K562 (cell line): ENCODE measurements around the gene PHF21A. TPM values are rescaled to one million over a fixed set of nuclear protein-coding genes. Genes with fewer than 3 reads are reported as not detected.

Experiments used
- ATAC-seq: fragments of 200-7000 bp; cut with Tn5 transposase; 3 replicates; pipeline ENCODE4 v1.9.1; 2020; ENCODE audit warnings: moderate library complexity
- BruUV-seq: library from RNA; stranded (reverse); fragments of 400-500 nt; replicated peaks from 2 replicates; lab custom pipeline; 2021; lab: Mats Ljungman, UMichigan
- CTCF ChIA-PET: fragments of 300-600 bp; formaldehyde crosslinking; extraction: SDS; loops from one replicate; lab custom pipeline; 2021; ENCODE audit warnings: low intra/inter-chr PET ratio; lab: Yijun Ruan, JAX
- POLR2A ChIA-PET: fragments of 300-600, 350-650 bp; sonication (Branson Sonifier 250); formaldehyde crosslinking; extraction: SDS; loops from one replicate; lab custom pipeline; 2021; ENCODE audit warnings: antibody characterized with exemption, inconsistent platforms; lab: Yijun Ruan, JAX
- DNase-seq, 4 experiments: peaks; one replicate each; pipeline versions ENCODE4 v3.0.0 to v3.0.0-alpha.2; 2011 to 2018; ENCODE audit warnings: low spot score in 3 of 4, mixed read lengths in 3 of 4; ENCODE audit errors: extremely low read depth in 1 of 4
- FAIRE-seq: peaks from 2 replicates; lab custom pipeline; 2011; peaks lifted over from hg19 to GRCh38; lab: Jason Lieb, UNC
- H2AFZ ChIP-seq: 2 replicates; pipeline ENCODE4 v1.6.0; 2011; ENCODE audit warnings: low read depth, low read length, control low read depth, inconsistent platforms
- H3K27ac ChIP-seq: fragments of 200-600 bp; 3 replicates; pipeline ENCODE4 v1.8.0; 2011; ENCODE audit warnings: low read depth, mild to moderate bottlenecking, control low read depth, inconsistent platforms, low read length, moderate library complexity, mixed read lengths; ENCODE audit errors: extremely low read depth
- H3K27me3 ChIP-seq, 2 experiments: fragments of 300-600 bp in 1 of 2; 2 replicates in 1 of 2; 3 replicates in 1 of 2; pipeline versions ENCODE4 v1.6.0 to v1.8.0; 2011; ENCODE audit warnings: inconsistent platforms in 2 of 2, low read length in 2 of 2, mild to moderate bottlenecking in 1 of 2, mixed read lengths in 1 of 2, moderate library complexity in 1 of 2; ENCODE audit not compliant: control insufficient read depth in 2 of 2, insufficient read depth in 2 of 2
- H3K36me3 ChIP-seq: fragments of 300-600 bp; 3 replicates; pipeline ENCODE4 v1.8.0; 2011; ENCODE audit warnings: mild to moderate bottlenecking, low read length, inconsistent platforms; ENCODE audit not compliant: control insufficient read depth, insufficient read depth
- H3K4me1 ChIP-seq, 2 experiments: fragments of 200-600 bp in 1 of 2; replicated peaks in 1 of 2; 2 replicates in 1 of 2; 3 replicates in 1 of 2; pipeline versions ENCODE4 v1.5.1 to v1.8.0; 2011; ENCODE audit warnings: inconsistent platforms in 2 of 2, low read length in 2 of 2, mild to moderate bottlenecking in 1 of 2, mixed read lengths in 1 of 2, moderate library complexity in 1 of 2; ENCODE audit not compliant: control insufficient read depth in 2 of 2, insufficient read depth in 2 of 2
- H3K4me2 ChIP-seq: 2 replicates; pipeline ENCODE4 v1.6.1; 2011; ENCODE audit warnings: low read length, control low read depth, inconsistent platforms, mixed read lengths; ENCODE audit not compliant: insufficient read depth
- H3K4me3 ChIP-seq: fragments of 200-600 bp; sonication (generic), shearing (Covaris generic); 2 replicates; pipeline ENCODE4 v1.5.1; 2016; ENCODE audit warnings: control low read depth, inconsistent platforms
- H3K79me2 ChIP-seq: fragments of 200-600 bp; 3 replicates; pipeline ENCODE4 v1.8.0; 2011; ENCODE audit warnings: low read length, inconsistent platforms; ENCODE audit not compliant: control insufficient read depth, insufficient read depth
- H3K9ac ChIP-seq, 2 experiments: 2 replicates each; pipeline versions ENCODE4 v1.6.0 to v1.6.1; 2011; ENCODE audit warnings: low read depth in 2 of 2, low read length in 2 of 2, control low read depth in 1 of 2, inconsistent platforms in 1 of 2, mild to moderate bottlenecking in 1 of 2, mixed read lengths in 1 of 2; ENCODE audit not compliant: insufficient read depth in 1 of 2
- H3K9me1 ChIP-seq: one replicate; pipeline ENCODE4 v1.6.0; 2011; ENCODE audit warnings: inconsistent platforms, mild to moderate bottlenecking, low read length, moderate library complexity; ENCODE audit not compliant: control insufficient read depth, insufficient read depth
- H3K9me3 ChIP-seq: replicated peaks from 2 replicates; pipeline ENCODE4 v1.5.1; 2011; ENCODE audit warnings: low read depth, low read length, inconsistent platforms; ENCODE audit not compliant: control insufficient read depth, insufficient read depth
- H4K20me1 ChIP-seq: replicated peaks from 2 replicates; pipeline ENCODE4 v1.6.1; 2011; ENCODE audit warnings: low read length, inconsistent platforms, mixed read lengths; ENCODE audit not compliant: control insufficient read depth, insufficient read depth
- ELF1 ChIP-seq: fragments of 200-800 bp; sonication (Bioruptor generic); IDR thresholded peaks from 2 replicates; pipeline ENCODE4 v1.6.1; 2016; ENCODE audit warnings: missing genetic modification characterization, missing compliant biosample characterization
- HDAC3 ChIP-seq: fragments of 450-650 bp; IDR thresholded peaks from 2 replicates; pipeline ENCODE4 v1.6.1; 2018; ENCODE audit warnings: borderline replicate concordance, mild to moderate bottlenecking, moderate library complexity; ENCODE audit not compliant: partially characterized antibody
- SNRNP70 ChIP-seq: fragments of 200-400 bp; formaldehyde crosslinking; optimal IDR thresholded peaks from 2 replicates; pipeline ENCODE3; 2017; ENCODE audit warnings: low read depth, low read length
- TBP ChIP-seq: optimal IDR thresholded peaks from 2 replicates; pipeline ENCODE3; 2011; ENCODE audit warnings: low read depth, low read length, improper control_type of control experiment
- YY1 ChIP-seq, 3 experiments: IDR thresholded peaks; 2 replicates each; pipeline ENCODE4 v1.6.1; 2011; ENCODE audit warnings: low read length in 2 of 3, mild to moderate bottlenecking in 2 of 3, moderate library complexity in 2 of 3, borderline replicate concordance in 1 of 3, control low read depth in 1 of 3, low read depth in 1 of 3; ENCODE audit not compliant: insufficient read depth in 3 of 3, insufficient replicate concordance in 2 of 3, control insufficient read depth in 1 of 3, insufficient read length in 1 of 3; ENCODE audit errors: extremely low read depth in 1 of 3
- ZNF696 ChIP-seq: fragments of 250-450 bp; sonication (Bioruptor Pico); conservative IDR thresholded peaks from 2 replicates; pipeline ENCODE4 v1.4.0; 2020; ENCODE audit warnings: mild to moderate bottlenecking, moderate library complexity
- WGBS: fragments of 100-300 bp; shearing (Covaris generic); methylation state at CpG from one replicate; pipeline ENCODE4 v1.1.6; 2016; ENCODE audit warnings: low coverage, mixed read lengths; ENCODE audit not compliant: insufficient coverage; ENCODE audit errors: missing lambda C conversion rate; 5-methylcytosine and 5-hydroxymethylcytosine counted together
- in situ Hi-C: fragments of 300-500 bp; cut with MboI; formaldehyde crosslinking; loops from 4 replicates; pipeline ENCODE4 v1.15.0; 2018; ENCODE audit warnings: inconsistent platforms, mixed read lengths
- intact Hi-C: fragments of 100-400 bp; cut with micrococcal nuclease; formaldehyde crosslinking; loops from 2 replicates; pipeline ENCODE4 v1.14.2; 2022
- polyA plus RNA-seq, 8 experiments: library from polyadenylated mRNA; depleted of rRNA in 4 of 8; stranded (reverse) in 5 of 8; unstranded in 3 of 8; fragments of >200 nt; fragmentation: Nextera tagmentation in 2 of 8; fragmentation: Illumina TruSeq in 1 of 8; extraction: Ambion mirVana in 2 of 8; extraction: Trizol in 1 of 8; gene quantifications; 2 replicates each; pipeline versions ENCODE4 v1.2.1 to v1.2.3, GENCODE V29; 2011 to 2014; ENCODE audit warnings: inconsistent platforms in 1 of 8, missing spikeins in 1 of 8
- total RNA-seq, 7 experiments: library from RNA; depleted of rRNA in 6 of 7; stranded (reverse); fragments of >200 nt in 6 of 7; fragmentation: Illumina TruSeq in 2 of 7; extraction: Trizol in 2 of 7; gene quantifications; 2 replicates each; pipeline versions ENCODE4 v1.2.1 to v1.2.3, GENCODE V29; 2011 to 2021; ENCODE audit warnings: low replicate concordance in 1 of 7

The PHF21A gene
- total and polyA plus RNA-seq, 9 of the 15 experiments (the other 6 are each of a cell fraction or from before 2014, with no cell fraction given): 1.5 to 32.4 (median 10.7) TPM

DNA sequence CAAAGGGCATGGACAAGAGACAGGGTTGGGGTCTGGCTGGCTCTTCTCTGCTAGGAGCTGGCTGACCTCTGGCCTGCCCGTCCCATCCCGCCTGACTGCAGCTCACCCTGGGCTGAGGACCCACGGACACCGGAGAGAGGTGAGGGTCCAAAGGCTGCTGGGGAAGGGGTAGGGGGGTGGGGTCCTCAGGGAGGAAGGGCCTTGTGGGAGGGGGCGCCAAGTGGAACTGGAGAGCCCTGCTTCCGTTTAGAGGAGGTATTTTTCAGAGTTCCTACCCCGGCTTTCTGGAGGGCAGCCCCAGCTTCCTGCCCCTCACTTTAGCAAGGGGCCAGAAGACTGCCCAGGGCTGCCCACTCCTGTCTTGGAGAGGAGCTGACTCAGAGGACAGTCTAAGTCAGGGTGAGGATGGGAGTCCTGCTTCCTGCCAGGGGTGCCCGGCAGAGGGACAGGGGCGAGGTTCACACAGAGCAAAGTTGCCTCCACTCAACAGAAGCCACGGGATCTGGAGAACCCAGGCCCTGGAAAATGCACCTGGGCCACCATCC, 191.7 kb downstream of the PHF21A start:
- H3K79me2 ChIP-seq: no peaks in the 10 kb centered on the region
- H3K4me3 ChIP-seq: no peak overlapping the region
- BruUV-seq: no TSS peak
- FAIRE-seq (no peak), ATAC-seq (peak; percentile 16), DNase-seq (no peak)
- H2AFZ ChIP-seq: no peak overlapping the region
- peaks cover 5 to 47% of the 10 kb centered on the region in 2 experiments; a peak in 3 of 5 replicates for H3K4me1 ChIP-seq
- POLR2A ChIA-PET: interaction anchor here (0.6 to 1.3 kb wide), 5 partner anchors 10 to 24 kb away, joined by 3 to 5 read pairs (median 3); no protein-coding TSS in a partner anchor
- H3K4me2 ChIP-seq: no peak overlapping the region
- H3K9ac ChIP-seq: peak overlapping the region in 1 of 2 experiments; percentile 85; a peak in 2 of 4 replicates
- no peak overlapping the region for H3K27ac ChIP-seq
- H3K9me1 ChIP-seq: no peaks in the 10 kb centered on the region
- TF ChIP-seq ZNF696 (CRISPR knock-in tag): no peak
- TF ChIP-seq ELF1 (tag): no peak
- peak; percentile 35 for TF ChIP-seq TBP
- TF ChIP-seq YY1 (IDR thresholded peaks at IDR 0.05; ENCODE audit: borderline replicate concordance in 1 of 3, control insufficient read depth in 1 of 3, extremely low read depth in 1 of 3, insufficient read depth in 3 of 3, insufficient read length in 1 of 3, insufficient replicate concordance in 2 of 3, low read depth in 1 of 3, low read length in 2 of 3): no peak
- no peak for TF ChIP-seq HDAC3
- TF ChIP-seq SNRNP70: no peak
- in situ Hi-C loops (no loop called here), intact Hi-C loops (no loop called here)
- CTCF ChIA-PET: no interaction called here
- no peaks in the 10 kb centered on the region for H3K9me3 ChIP-seq
- no peaks in the 10 kb centered on the region; the same call in none of the 2 replicates for H4K20me1 ChIP-seq
- peaks cover 30% of the 10 kb centered on the region; the same call in 2 of the 3 replicates for H3K36me3 ChIP-seq
- WGBS: 49% methylated on average over 8 of the region's 10 CpGs
- H3K27me3 ChIP-seq: no peaks in the 10 kb centered on the region
